ENCODE data around the gene IMPA2. TPM values are rescaled to one million over a fixed set of nuclear protein-coding genes. Genes with fewer than 3 reads are reported as not detected.

Gene IMPA2
- total and polyA plus RNA-seq, 2 of the 8 experiments (the other 6 are each of a cell fraction or from before 2014, with no cell fraction given): 102 to 140 TPM

DNA sequence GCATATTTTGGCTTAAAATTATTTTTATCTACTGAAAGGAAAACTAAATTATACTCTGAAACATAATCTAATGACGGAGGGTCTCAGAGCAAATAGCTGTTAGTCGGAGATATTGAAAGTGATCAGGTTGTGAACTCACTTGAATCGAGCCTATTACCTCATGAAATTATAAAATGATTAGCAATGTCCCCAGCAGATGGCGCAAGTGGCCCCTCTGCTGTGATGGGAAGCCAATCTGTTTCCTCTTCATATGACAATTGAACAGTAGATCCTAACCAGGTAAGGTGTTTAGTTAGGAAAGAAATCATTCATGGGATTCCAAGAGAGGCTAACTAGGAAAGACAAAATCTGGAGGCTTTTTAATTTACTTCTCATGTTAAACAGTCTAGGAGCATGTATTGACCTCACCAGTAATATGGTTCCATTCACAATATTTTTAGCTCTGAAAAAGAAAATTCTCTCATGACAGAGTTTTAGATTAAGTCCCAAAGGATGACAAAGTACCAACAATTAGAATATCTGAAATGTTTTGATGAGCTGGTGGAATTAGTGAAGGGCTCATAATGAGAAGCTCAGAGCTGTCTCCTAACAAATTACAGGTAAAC lies 43.3 kb upstream of the IMPA2 start:
- FAIRE-seq (peak; percentile 24), DNase-seq (ENCODE audit: low read depth in 1 of 2, low spot score in 2 of 2) (peak in 1 of 2 experiments; percentile 84)
- Histone ChIP-seq H3K56ac (replicated peaks; ENCODE audit: insufficient read length, low read depth, low read length) (no peak overlapping the region), H3K9ac (replicated peaks in 1 of 4; ENCODE audit: extremely low read depth in 1 of 4, low read depth in 3 of 4, low read length in 3 of 4) (no peak overlapping the region), H2AK5ac (ENCODE audit: low read depth, low read length) (no peak overlapping the region), H4K20me1 (replicated peaks in 1 of 2; ENCODE audit: control insufficient read depth in 1 of 2, insufficient read depth in 2 of 2, low read length in 2 of 2) (no peaks in the 10 kb centered on the region), H2BK15ac (ENCODE audit: low read length) (no peak overlapping the region), H3K4me3 (ENCODE audit: extremely low read depth in 1 of 4, insufficient read depth in 2 of 4, low read depth in 3 of 4, low read length in 4 of 4) (no peak overlapping the region), H2BK5ac (ENCODE audit: low read depth, low read length) (no peak overlapping the region), H3K27ac (ENCODE audit: low read depth, low read length) (no peak overlapping the region), H2AFZ (ENCODE audit: low read length) (no peak overlapping the region), H4K8ac (ENCODE audit: extremely low read depth, insufficient read depth, low read length) (no peak overlapping the region), H4K5ac (ENCODE audit: insufficient read length, low read depth, low read length) (no peak overlapping the region), H3K36me3 (ENCODE audit: control insufficient read depth in 2 of 4, insufficient read depth in 4 of 4, low read length in 3 of 4) (no peaks in the 10 kb centered on the region), H3K4ac (replicated peaks; ENCODE audit: insufficient read length, low read depth, low read length) (no peak overlapping the region), H3K23ac (ENCODE audit: insufficient read length) (no peak overlapping the region), H3K23me2 (ENCODE audit: low read depth, low read length) (no peaks in the 10 kb centered on the region), H4K91ac (replicated peaks; ENCODE audit: insufficient read length, low read length) (no peak overlapping the region), H3K14ac (ENCODE audit: insufficient read length) (no peak overlapping the region), H2BK120ac (replicated peaks; ENCODE audit: low read depth, low read length) (no peak overlapping the region), H3K4me2 (ENCODE audit: insufficient read depth in 1 of 2, low read depth in 2 of 2, low read length in 2 of 2) (no peak overlapping the region), H3K27me3 (replicated peaks in 1 of 4; ENCODE audit: control insufficient read depth in 3 of 4, extremely low read depth in 1 of 4, insufficient read depth in 3 of 4, low read length in 3 of 4) (no peaks in the 10 kb centered on the region), H2BK20ac (ENCODE audit: low read length) (no peak overlapping the region), H3K79me2 (ENCODE audit: control insufficient read depth in 1 of 2, insufficient read depth in 2 of 2, low read length in 2 of 2) (no peaks in the 10 kb centered on the region), H3K4me1 (replicated peaks in 1 of 4; ENCODE audit: control insufficient read depth in 3 of 4, insufficient read depth in 4 of 4, low read length in 3 of 4) (no peaks in the 10 kb centered on the region), H3K18ac (ENCODE audit: extremely low read depth, low read length) (no peak overlapping the region), H2BK12ac (ENCODE audit: low read depth, low read length) (no peak overlapping the region), H3K79me1 (ENCODE audit: low read depth, low read length) (no peaks in the 10 kb centered on the region), H3K9me3 (ENCODE audit: insufficient read depth in 2 of 2, low read depth in 1 of 2, low read length in 1 of 2) (no peaks in the 10 kb centered on the region)
- ChIA-PET POLR2A (ENCODE audit: partially characterized antibody) (interaction anchor here (0.6 to 1.5 kb wide), 7 partner anchors 10 to 59 kb away, joined by 3 to 5 read pairs (median 4); no protein-coding TSS in a partner anchor), CTCF (ENCODE audit: partially characterized antibody) (interaction anchor here (0.6 to 22.3 kb wide), 60 partner anchors 8 to 1944 kb away, joined by 3 to 471 read pairs (median 4); partner anchors contain the start of gene IMPA2)
- TF ChIP-seq RAD21 (IDR thresholded peaks at IDR 0.05 in 1 of 2, conservative IDR thresholded peaks at IDR 0.05 in 1 of 2; ENCODE audit: low read depth in 2 of 2, low read length in 2 of 2) (peak; percentile 87 to 89), NRF1 (IDR thresholded peaks at IDR 0.05; ENCODE audit: low read depth, low read length) (no peak), CBX8 (IDR thresholded peaks at IDR 0.05; ENCODE audit: borderline replicate concordance, low read depth, low read length) (no peak)
- TF ChIP-seq, protein P1, sequence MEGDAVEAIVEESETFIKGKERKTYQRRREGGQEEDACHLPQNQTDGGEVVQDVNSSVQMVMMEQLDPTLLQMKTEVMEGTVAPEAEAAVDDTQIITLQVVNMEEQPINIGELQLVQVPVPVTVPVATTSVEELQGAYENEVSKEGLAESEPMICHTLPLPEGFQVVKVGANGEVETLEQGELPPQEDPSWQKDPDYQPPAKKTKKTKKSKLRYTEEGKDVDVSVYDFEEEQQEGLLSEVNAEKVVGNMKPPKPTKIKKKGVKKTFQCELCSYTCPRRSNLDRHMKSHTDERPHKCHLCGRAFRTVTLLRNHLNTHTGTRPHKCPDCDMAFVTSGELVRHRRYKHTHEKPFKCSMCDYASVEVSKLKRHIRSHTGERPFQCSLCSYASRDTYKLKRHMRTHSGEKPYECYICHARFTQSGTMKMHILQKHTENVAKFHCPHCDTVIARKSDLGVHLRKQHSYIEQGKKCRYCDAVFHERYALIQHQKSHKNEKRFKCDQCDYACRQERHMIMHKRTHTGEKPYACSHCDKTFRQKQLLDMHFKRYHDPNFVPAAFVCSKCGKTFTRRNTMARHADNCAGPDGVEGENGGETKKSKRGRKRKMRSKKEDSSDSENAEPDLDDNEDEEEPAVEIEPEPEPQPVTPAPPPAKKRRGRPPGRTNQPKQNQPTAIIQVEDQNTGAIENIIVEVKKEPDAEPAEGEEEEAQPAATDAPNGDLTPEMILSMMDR (IDR thresholded peaks at IDR 0.05; ENCODE audit: control extremely low read depth in 1 of 3, insufficient read depth in 1 of 3, low read depth in 1 of 3, low read length in 3 of 3): peak; percentile 57 to 83 (median 73)
- 37% methylated on average over 4 of the region's 4 CpGs; no CpG with 5 or more reads in 1 of the 2 experiments for WGBS, 2 experiments (ENCODE audit: extremely low coverage in 1 of 2, insufficient coverage in 1 of 2, insufficient read length in 1 of 2, insufficient replicate concordance in 2 of 2, low coverage in 1 of 2, low lambda C conversion rate in 2 of 2, missing lambda C conversion rate in 1 of 2)

Data from H1 (cell line).